ENCODE data around the gene CHMP1A. TPM values are rescaled to one million over a fixed set of nuclear protein-coding genes. Genes with fewer than 3 reads are reported as not detected.

CHMP1A gene
- polyA plus RNA-seq, 1 donor (not counting 4 experiments of a cell fraction or from before 2014, with no cell fraction given), result 64.1 TPM

DNA sequence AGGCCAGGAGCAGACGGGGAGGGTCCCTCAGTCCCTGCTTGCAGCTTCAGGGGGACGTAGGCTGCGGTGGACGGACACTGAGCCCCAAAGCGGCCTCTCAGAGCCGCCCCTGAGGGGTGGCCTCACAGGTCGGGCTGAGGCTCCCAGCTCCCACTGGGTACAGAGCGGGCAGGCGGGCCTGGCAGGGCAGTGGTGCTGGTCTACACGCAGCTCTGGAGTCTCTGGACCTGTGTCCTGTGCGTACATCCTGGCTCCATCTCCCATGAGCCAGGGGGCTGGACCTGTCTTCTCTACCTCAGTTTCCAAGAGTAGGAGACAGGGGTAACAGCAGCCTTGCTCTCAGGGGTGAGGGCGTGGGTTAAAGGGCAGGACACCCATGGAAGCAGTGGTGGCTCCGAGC lies 42.3 kb downstream of the CHMP1A start:
- Histone ChIP-seq H3K36me3 (ENCODE audit: control insufficient read depth in 2 of 2, extremely low read depth in 1 of 2, insufficient read depth in 2 of 2, low read length in 2 of 2) (no peaks in the 10 kb centered on the region), H3K27ac (ENCODE audit: control insufficient read depth, insufficient read depth, low read length) (no peak overlapping the region), H3K4me2 (ENCODE audit: control insufficient read depth, extremely low read depth, insufficient read depth, low read depth, low read length) (no peak overlapping the region), H3K9ac (ENCODE audit: control insufficient read depth, extremely low read depth, insufficient read depth, low read length) (no peak overlapping the region), H3K4me1 (ENCODE audit: control insufficient read depth, extremely low read depth, insufficient read depth, low read length) (peaks cover 6% of the 10 kb centered on the region), H4K20me1 (ENCODE audit: control insufficient read depth, extremely low read depth, insufficient read depth, low read length) (no peaks in the 10 kb centered on the region), H3K27me3 (ENCODE audit: control insufficient read depth, extremely low read depth, insufficient read depth, low read length) (peaks cover 5% of the 10 kb centered on the region), H3K4me3 (ENCODE audit: control insufficient read depth in 2 of 3, extremely low read depth in 1 of 3, insufficient read depth in 2 of 3, low read depth in 1 of 3, low read length in 3 of 3) (no peak overlapping the region), H2AFZ (ENCODE audit: control insufficient read depth, low read length) (no peak overlapping the region), H3K9me1 (ENCODE audit: control insufficient read depth, extremely low read depth, insufficient read depth, low read length) (no peaks in the 10 kb centered on the region), H3K79me2 (ENCODE audit: control insufficient read depth, insufficient read depth, low read length) (no peaks in the 10 kb centered on the region), H3K9me3 (ENCODE audit: control insufficient read depth, low read depth, low read length) (no peaks in the 10 kb centered on the region)
- no peak for DNase-seq (ENCODE audit: low read depth, low spot score)
- FAIRE-seq, result no peak
- dilution Hi-C loops (cut with MboI; ENCODE audit: extremely low pct_ligation_motif_present, low sequenced_read_pairs), result no loop called here
- TF ChIP-seq, protein P1, sequence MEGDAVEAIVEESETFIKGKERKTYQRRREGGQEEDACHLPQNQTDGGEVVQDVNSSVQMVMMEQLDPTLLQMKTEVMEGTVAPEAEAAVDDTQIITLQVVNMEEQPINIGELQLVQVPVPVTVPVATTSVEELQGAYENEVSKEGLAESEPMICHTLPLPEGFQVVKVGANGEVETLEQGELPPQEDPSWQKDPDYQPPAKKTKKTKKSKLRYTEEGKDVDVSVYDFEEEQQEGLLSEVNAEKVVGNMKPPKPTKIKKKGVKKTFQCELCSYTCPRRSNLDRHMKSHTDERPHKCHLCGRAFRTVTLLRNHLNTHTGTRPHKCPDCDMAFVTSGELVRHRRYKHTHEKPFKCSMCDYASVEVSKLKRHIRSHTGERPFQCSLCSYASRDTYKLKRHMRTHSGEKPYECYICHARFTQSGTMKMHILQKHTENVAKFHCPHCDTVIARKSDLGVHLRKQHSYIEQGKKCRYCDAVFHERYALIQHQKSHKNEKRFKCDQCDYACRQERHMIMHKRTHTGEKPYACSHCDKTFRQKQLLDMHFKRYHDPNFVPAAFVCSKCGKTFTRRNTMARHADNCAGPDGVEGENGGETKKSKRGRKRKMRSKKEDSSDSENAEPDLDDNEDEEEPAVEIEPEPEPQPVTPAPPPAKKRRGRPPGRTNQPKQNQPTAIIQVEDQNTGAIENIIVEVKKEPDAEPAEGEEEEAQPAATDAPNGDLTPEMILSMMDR (optimal IDR thresholded peaks at IDR 0.05 in 1 of 3, IDR thresholded peaks at IDR 0.05 in 1 of 3, conservative IDR thresholded peaks at IDR 0.05 in 1 of 3; ENCODE audit: extremely low read depth in 1 of 3, insufficient read depth in 2 of 3, low read length in 3 of 3), result no peak
- TF ChIP-seq EZH2 (IDR thresholded peaks at IDR 0.05; ENCODE audit: low read length), result no peak

DNA sequence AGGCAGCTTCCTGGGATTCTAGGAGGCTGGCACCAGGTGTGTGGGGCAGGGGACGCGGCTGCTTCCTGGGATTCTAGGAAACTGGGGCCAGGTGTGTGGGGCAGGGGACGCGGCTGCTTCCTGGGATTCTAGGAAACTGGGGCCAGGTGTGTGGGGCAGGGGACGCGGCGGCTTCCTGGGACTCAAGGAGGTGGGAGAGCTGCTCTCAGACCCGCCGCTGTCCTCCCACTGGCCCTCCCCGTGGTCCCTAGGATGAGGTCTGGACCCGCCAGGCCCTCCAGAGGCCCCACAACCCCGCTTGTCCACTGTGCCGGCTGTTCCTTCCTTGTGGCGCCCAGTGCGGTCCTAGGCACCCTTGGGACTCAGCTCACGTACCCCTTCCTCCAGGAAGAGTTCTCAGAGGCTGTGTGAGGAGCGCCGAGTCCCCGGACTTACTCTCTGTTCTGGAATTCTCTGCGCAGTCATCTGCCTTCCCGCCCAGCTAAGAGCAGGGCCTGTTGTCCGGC lies 43.5 kb downstream of the CHMP1A start:
- DNase-seq (ENCODE audit: low read depth, low spot score) (no peak), FAIRE-seq (no peak)
- Histone ChIP-seq H3K79me2 (ENCODE audit: control insufficient read depth, insufficient read depth, low read length) (no peaks in the 10 kb centered on the region), H3K27ac (ENCODE audit: control insufficient read depth, insufficient read depth, low read length) (no peak overlapping the region), H3K9me1 (ENCODE audit: control insufficient read depth, extremely low read depth, insufficient read depth, low read length) (no peaks in the 10 kb centered on the region), H3K4me3 (ENCODE audit: control insufficient read depth in 2 of 3, extremely low read depth in 1 of 3, insufficient read depth in 2 of 3, low read depth in 1 of 3, low read length in 3 of 3) (no peak overlapping the region), H2AFZ (ENCODE audit: control insufficient read depth, low read length) (no peak overlapping the region), H3K4me1 (ENCODE audit: control insufficient read depth, extremely low read depth, insufficient read depth, low read length) (peaks cover 6% of the 10 kb centered on the region), H3K27me3 (ENCODE audit: control insufficient read depth, extremely low read depth, insufficient read depth, low read length) (peaks cover 5% of the 10 kb centered on the region), H3K4me2 (ENCODE audit: control insufficient read depth, extremely low read depth, insufficient read depth, low read depth, low read length) (no peak overlapping the region), H4K20me1 (ENCODE audit: control insufficient read depth, extremely low read depth, insufficient read depth, low read length) (no peaks in the 10 kb centered on the region), H3K9me3 (ENCODE audit: control insufficient read depth, low read depth, low read length) (no peaks in the 10 kb centered on the region), H3K9ac (ENCODE audit: control insufficient read depth, extremely low read depth, insufficient read depth, low read length) (no peak overlapping the region), H3K36me3 (ENCODE audit: control insufficient read depth in 2 of 2, extremely low read depth in 1 of 2, insufficient read depth in 2 of 2, low read length in 2 of 2) (no peaks in the 10 kb centered on the region)
- no peak for TF ChIP-seq EZH2 (IDR thresholded peaks at IDR 0.05; ENCODE audit: low read length)
- TF ChIP-seq, protein P1 (optimal IDR thresholded peaks at IDR 0.05 in 1 of 3, IDR thresholded peaks at IDR 0.05 in 1 of 3, conservative IDR thresholded peaks at IDR 0.05 in 1 of 3; ENCODE audit: extremely low read depth in 1 of 3, insufficient read depth in 2 of 3, low read length in 3 of 3), result no peak
- dilution Hi-C loops (cut with MboI; ENCODE audit: extremely low pct_ligation_motif_present, low sequenced_read_pairs), result no loop called here
